GM23338 (cell line): ENCODE measurements around the gene PAXX. TPM values are rescaled to one million over a fixed set of nuclear protein-coding genes. Genes with fewer than 3 reads are reported as not detected.

Experiments used
- ATAC-seq: fragments of 200-7000 bp; cut with Tn5 transposase; 3 replicates; pipeline ENCODE4 v1.9.1; 2020
- DNase-seq: peaks from one replicate; pipeline ENCODE4 v3.0.0-alpha.2; 2015; ENCODE audit warnings: low spot score
- H2AFZ ChIP-seq: fragments of 200-600 bp; sonication (generic); 2 replicates; pipeline ENCODE4 v1.8.0; 2016; ENCODE audit warnings: antibody characterized with exemption, mild to moderate bottlenecking, moderate library complexity
- H3F3A ChIP-seq: fragments of 200-600 bp; sonication (generic); replicated peaks from 2 replicates; pipeline ENCODE4 v1.8.0; 2017; ENCODE audit warnings: antibody characterized with exemption, mixed run types, low read depth
- H3K27ac ChIP-seq: fragments of 200-600 bp; sonication (generic); 2 replicates; pipeline ENCODE4 v1.6.1; 2016; ENCODE audit warnings: low read depth
- H3K27me3 ChIP-seq: fragments of 200-600 bp; sonication (generic); 2 replicates; pipeline ENCODE4 v1.8.0; 2016; ENCODE audit warnings: mild to moderate bottlenecking, mixed run types, moderate library complexity; ENCODE audit not compliant: insufficient read depth
- H3K36me3 ChIP-seq: fragments of 200-600 bp; sonication (generic); 2 replicates; pipeline ENCODE4 v1.8.0; 2016; ENCODE audit warnings: mild to moderate bottlenecking; ENCODE audit not compliant: insufficient read depth
- H3K4me1 ChIP-seq: fragments of 200-600 bp; sonication (generic); 2 replicates; pipeline ENCODE4 v1.8.0; 2016; ENCODE audit warnings: mild to moderate bottlenecking, moderate library complexity; ENCODE audit not compliant: insufficient read depth
- H3K4me2 ChIP-seq: fragments of 200-600 bp; sonication (generic); 2 replicates; pipeline ENCODE4 v1.7.1; 2017; ENCODE audit warnings: mixed run types
- H3K4me3 ChIP-seq: fragments of 200-600 bp; sonication (generic); 2 replicates; pipeline ENCODE4 v1.6.1; 2016; ENCODE audit warnings: mixed run types
- H3K79me2 ChIP-seq: fragments of 200-600 bp; sonication (generic); replicated peaks from 2 replicates; pipeline ENCODE4 v1.8.0; 2017; ENCODE audit warnings: mild to moderate bottlenecking; ENCODE audit not compliant: insufficient read depth
- H3K9me2 ChIP-seq: fragments of 200-600 bp; sonication (generic); 2 replicates; pipeline ENCODE4 v1.8.0; 2017; ENCODE audit not compliant: insufficient read depth
- H4K20me1 ChIP-seq: fragments of 200-600 bp; sonication (generic); replicated peaks from 2 replicates; pipeline ENCODE4 v1.8.0; 2017; ENCODE audit warnings: mild to moderate bottlenecking; ENCODE audit not compliant: insufficient read depth
- H3K27ac Mint-ChIP-seq: 2 replicates; pipeline ENCODE4 v1.8.0; 2020; ENCODE audit warnings: inconsistent platforms, mild to moderate bottlenecking, moderate library complexity, mixed read lengths
- H3K27me3 Mint-ChIP-seq: 3 replicates; pipeline ENCODE4 v1.8.0; 2022; ENCODE audit warnings: low read depth, mild to moderate bottlenecking, moderate library complexity, mixed read lengths, inconsistent platforms; ENCODE audit not compliant: insufficient read depth, poor library complexity
- H3K36me3 Mint-ChIP-seq: 3 replicates; pipeline ENCODE4 v1.8.0; 2021; ENCODE audit warnings: low read depth, mild to moderate bottlenecking, inconsistent platforms, moderate library complexity, mixed read lengths
- H3K4me1 Mint-ChIP-seq: 3 replicates; pipeline ENCODE4 v1.8.0; 2020; ENCODE audit warnings: mild to moderate bottlenecking, inconsistent platforms, mixed read lengths
- H3K4me3 Mint-ChIP-seq: 3 replicates; pipeline ENCODE4 v1.8.0; 2021; ENCODE audit warnings: moderate library complexity, mild to moderate bottlenecking, inconsistent platforms, mixed read lengths
- H3K9me3 Mint-ChIP-seq: 3 replicates; pipeline ENCODE4 v1.8.0; 2020; ENCODE audit warnings: moderate library complexity, mild to moderate bottlenecking, inconsistent platforms, mixed read lengths
- CREB1 ChIP-seq: fragments of 250-450 bp; sonication (Bioruptor Pico); IDR thresholded peaks from 2 replicates; pipeline ENCODE4 v1.5.0; 2020; ENCODE audit warnings: low read depth, mild to moderate bottlenecking, moderate library complexity
- EZH2phosphoT487 ChIP-seq: fragments of 200-600 bp; sonication (generic); IDR thresholded peaks from one replicate; pipeline ENCODE4 v1.8.1; 2018; ENCODE audit warnings: antibody characterized with exemption; ENCODE audit not compliant: unreplicated experiment
- JUNB ChIP-seq: IDR thresholded peaks from one replicate; pipeline ENCODE4 v1.6.1; 2016; ENCODE audit warnings: antibody characterized with exemption; ENCODE audit not compliant: unreplicated experiment
- NANOG ChIP-seq: IDR thresholded peaks from 2 replicates; pipeline ENCODE4 v1.6.1; 2016; ENCODE audit warnings: antibody characterized with exemption, borderline replicate concordance
- ZNF331 ChIP-seq: fragments of 250-450 bp; sonication (Bioruptor Pico); IDR thresholded peaks from 2 replicates; pipeline ENCODE4 v1.5.0; 2020; ENCODE audit warnings: low read depth, mild to moderate bottlenecking, moderate library complexity
- polyA plus RNA-seq: library from polyadenylated mRNA; unstranded; fragments of >200 nt; fragmentation: Nextera tagmentation; extraction: Ambion mirVana; gene quantifications from 2 replicates; pipeline ENCODE4 v1.2.1, GENCODE V29; 2016
- total RNA-seq: library from RNA; depleted of rRNA; stranded (reverse); fragments of >200 nt; shearing (Covaris generic); gene quantifications from 2 replicates; pipeline ENCODE4 v1.2.3, GENCODE V29; 2014
- TF ChIP-seq, protein P1 (sequence below): fragments of 250-450 bp; sonication (Bioruptor Pico); IDR thresholded peaks from 2 replicates; pipeline ENCODE4 v1.5.0; 2020; ENCODE audit warnings: mild to moderate bottlenecking, moderate library complexity
- TF ChIP-seq, protein P2 (sequence below), 2 experiments: fragments of 200-600 bp in 1 of 2; sonication (generic) in 1 of 2; conservative IDR thresholded peaks; 2 replicates each; pipeline versions ENCODE4 v1.5.1 to v1.6.1; 2016 to 2017; ENCODE audit warnings: antibody characterized with exemption in 2 of 2, low read depth in 2 of 2, mild to moderate bottlenecking in 2 of 2, moderate library complexity in 1 of 2

PAXX gene
- total and polyA plus RNA-seq, 2 experiments from 2014 or later, result 71.5 to 86.0 TPM

DNA sequence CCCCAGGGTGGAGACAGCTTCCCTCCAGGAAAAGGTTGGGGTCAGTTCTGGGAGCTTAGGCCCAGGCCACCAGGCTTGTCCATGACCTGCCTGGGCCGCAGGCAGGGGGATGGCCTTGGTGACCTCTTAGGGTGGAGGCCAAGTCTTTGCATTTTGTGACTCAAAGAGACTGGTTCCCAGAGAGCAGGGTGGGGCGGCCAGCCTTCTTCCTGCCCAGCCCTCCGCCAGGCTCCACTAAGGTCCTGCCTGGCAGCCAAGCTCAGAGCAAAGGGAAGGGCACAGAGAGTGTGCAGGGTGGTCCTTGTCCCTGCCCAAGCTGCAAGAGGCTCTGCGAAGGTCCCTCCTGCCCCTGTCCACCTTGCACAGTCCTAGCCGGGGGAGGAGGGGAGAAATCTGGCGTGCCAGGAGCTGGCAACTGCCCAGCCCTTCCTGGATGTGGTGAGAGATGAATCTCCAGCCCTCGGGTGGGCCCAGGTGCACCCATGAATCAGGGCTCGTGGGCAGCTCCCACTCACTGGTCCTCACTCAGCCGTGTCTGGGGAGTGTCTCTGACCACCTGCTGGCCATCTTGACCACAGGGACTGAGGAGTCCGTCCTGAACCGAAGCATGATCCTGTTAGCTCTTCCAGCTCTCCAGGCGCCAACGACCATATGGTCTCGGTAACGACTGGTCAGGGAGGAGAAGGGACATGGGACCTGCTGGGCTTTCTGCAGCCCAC is 17.2 kb upstream of the PAXX start (continued):
- TF ChIP-seq, protein P1, sequence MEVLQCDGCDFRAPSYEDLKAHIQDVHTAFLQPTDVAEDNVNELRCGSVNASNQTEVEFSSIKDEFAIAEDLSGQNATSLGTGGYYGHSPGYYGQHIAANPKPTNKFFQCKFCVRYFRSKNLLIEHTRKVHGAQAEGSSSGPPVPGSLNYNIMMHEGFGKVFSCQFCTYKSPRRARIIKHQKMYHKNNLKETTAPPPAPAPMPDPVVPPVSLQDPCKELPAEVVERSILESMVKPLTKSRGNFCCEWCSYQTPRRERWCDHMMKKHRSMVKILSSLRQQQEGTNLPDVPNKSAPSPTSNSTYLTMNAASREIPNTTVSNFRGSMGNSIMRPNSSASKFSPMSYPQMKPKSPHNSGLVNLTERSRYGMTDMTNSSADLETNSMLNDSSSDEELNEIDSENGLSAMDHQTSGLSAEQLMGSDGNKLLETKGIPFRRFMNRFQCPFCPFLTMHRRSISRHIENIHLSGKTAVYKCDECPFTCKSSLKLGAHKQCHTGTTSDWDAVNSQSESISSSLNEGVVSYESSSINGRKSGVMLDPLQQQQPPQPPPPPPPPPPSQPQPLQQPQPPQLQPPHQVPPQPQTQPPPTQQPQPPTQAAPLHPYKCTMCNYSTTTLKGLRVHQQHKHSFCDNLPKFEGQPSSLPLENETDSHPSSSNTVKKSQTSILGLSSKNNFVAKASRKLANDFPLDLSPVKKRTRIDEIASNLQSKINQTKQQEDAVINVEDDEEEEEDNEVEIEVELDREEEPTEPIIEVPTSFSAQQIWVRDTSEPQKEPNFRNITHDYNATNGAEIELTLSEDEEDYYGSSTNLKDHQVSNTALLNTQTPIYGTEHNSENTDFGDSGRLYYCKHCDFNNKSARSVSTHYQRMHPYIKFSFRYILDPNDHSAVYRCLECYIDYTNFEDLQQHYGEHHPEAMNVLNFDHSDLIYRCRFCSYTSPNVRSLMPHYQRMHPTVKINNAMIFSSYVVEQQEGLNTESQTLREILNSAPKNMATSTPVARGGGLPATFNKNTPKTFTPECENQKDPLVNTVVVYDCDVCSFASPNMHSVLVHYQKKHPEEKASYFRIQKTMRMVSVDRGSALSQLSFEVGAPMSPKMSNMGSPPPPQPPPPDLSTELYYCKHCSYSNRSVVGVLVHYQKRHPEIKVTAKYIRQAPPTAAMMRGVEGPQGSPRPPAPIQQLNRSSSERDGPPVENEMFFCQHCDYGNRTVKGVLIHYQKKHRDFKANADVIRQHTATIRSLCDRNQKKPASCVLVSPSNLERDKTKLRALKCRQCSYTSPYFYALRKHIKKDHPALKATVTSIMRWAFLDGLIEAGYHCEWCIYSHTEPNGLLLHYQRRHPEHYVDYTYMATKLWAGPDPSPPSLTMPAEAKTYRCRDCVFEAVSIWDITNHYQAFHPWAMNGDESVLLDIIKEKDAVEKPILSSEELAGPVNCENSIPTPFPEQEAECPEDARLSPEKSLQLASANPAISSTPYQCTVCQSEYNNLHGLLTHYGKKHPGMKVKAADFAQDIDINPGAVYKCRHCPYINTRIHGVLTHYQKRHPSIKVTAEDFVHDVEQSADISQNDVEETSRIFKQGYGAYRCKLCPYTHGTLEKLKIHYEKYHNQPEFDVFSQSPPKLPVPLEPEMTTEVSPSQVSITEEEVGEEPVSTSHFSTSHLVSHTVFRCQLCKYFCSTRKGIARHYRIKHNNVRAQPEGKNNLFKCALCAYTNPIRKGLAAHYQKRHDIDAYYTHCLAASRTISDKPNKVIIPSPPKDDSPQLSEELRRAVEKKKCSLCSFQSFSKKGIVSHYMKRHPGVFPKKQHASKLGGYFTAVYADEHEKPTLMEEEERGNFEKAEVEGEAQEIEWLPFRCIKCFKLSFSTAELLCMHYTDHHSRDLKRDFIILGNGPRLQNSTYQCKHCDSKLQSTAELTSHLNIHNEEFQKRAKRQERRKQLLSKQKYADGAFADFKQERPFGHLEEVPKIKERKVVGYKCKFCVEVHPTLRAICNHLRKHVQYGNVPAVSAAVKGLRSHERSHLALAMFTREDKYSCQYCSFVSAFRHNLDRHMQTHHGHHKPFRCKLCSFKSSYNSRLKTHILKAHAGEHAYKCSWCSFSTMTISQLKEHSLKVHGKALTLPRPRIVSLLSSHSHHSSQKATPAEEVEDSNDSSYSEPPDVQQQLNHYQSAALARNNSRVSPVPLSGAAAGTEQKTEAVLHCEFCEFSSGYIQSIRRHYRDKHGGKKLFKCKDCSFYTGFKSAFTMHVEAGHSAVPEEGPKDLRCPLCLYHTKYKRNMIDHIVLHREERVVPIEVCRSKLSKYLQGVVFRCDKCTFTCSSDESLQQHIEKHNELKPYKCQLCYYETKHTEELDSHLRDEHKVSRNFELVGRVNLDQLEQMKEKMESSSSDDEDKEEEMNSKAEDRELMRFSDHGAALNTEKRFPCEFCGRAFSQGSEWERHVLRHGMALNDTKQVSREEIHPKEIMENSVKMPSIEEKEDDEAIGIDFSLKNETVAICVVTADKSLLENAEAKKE (CRISPR knock-in tag), result no peak
- TF ChIP-seq ZNF331 (CRISPR knock-in tag) (no peak), JUNB (no peak), EZH2phosphoT487 (no peak), NANOG (no peak)
- TF ChIP-seq, protein P2, sequence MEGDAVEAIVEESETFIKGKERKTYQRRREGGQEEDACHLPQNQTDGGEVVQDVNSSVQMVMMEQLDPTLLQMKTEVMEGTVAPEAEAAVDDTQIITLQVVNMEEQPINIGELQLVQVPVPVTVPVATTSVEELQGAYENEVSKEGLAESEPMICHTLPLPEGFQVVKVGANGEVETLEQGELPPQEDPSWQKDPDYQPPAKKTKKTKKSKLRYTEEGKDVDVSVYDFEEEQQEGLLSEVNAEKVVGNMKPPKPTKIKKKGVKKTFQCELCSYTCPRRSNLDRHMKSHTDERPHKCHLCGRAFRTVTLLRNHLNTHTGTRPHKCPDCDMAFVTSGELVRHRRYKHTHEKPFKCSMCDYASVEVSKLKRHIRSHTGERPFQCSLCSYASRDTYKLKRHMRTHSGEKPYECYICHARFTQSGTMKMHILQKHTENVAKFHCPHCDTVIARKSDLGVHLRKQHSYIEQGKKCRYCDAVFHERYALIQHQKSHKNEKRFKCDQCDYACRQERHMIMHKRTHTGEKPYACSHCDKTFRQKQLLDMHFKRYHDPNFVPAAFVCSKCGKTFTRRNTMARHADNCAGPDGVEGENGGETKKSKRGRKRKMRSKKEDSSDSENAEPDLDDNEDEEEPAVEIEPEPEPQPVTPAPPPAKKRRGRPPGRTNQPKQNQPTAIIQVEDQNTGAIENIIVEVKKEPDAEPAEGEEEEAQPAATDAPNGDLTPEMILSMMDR (conservative IDR thresholded peaks at IDR 0.05; ENCODE audit: low read depth in 2 of 2), result no peak

DNA sequence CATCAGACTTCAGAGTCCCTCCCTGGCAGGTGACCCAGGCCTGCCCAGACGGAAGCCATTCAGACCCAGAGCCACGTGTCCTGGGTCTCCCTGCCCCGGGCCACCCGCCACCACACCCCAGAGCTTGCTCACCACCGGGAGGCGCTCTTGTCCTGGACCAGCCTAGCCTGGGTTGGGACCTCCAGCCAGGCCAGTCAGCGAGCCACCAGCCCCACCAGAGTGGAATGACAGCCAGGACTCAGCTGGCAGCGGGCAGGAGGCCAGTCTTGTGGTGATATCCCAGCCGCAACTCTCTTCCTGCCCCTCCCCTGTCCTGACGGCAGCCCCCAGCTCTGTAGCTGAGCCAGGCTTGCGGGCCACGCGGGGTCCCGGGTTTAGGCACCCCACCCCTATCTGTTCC is 16.6 kb upstream of the PAXX start:
- ATAC-seq (peak; percentile 43), DNase-seq (peak; percentile 82)
- H3K27ac ChIP-seq, result no peak overlapping the region

More for the DNA sequence above, 16.6 kb upstream of the PAXX start:
- Mint-ChIP-seq H3K27me3 (peaks cover 9% of the 10 kb centered on the region), H3K9me3 (no peaks in the 10 kb centered on the region), H3K27ac (no peak overlapping the region), H3K4me3 (no peak overlapping the region), H3K36me3 (no peaks in the 10 kb centered on the region), H3K4me1 (peaks cover 2% of the 10 kb centered on the region; the same call in 1 of the 3 replicates)
- H4K20me1 ChIP-seq, result no peaks in the 10 kb centered on the region
- H3K27me3 ChIP-seq, result no peaks in the 10 kb centered on the region
- no peak overlapping the region for H3K4me3 ChIP-seq
- no peak for TF ChIP-seq CREB1 (CRISPR knock-in tag)
- TF ChIP-seq, protein P2 (conservative IDR thresholded peaks at IDR 0.05; ENCODE audit: low read depth in 2 of 2), result peak; percentile 59 to 89
- H3K4me1 ChIP-seq, result no peaks in the 10 kb centered on the region
- no peaks in the 10 kb centered on the region for H3K9me2 ChIP-seq
- H3K36me3 ChIP-seq, result no peaks in the 10 kb centered on the region
- H3F3A ChIP-seq, result no peaks in the 10 kb centered on the region
- no peaks in the 10 kb centered on the region for H3K79me2 ChIP-seq
- H2AFZ ChIP-seq, result no peak overlapping the region
- no peak overlapping the region for H3K4me2 ChIP-seq
